Measurements from ENCODE around the gene MYBBP1A. TPM values are rescaled to one million over a fixed set of nuclear protein-coding genes. Genes with fewer than 3 reads are reported as not detected.

MYBBP1A gene
- total RNA-seq, 1 donor from 2014 or later = 38.8 TPM

DNA sequence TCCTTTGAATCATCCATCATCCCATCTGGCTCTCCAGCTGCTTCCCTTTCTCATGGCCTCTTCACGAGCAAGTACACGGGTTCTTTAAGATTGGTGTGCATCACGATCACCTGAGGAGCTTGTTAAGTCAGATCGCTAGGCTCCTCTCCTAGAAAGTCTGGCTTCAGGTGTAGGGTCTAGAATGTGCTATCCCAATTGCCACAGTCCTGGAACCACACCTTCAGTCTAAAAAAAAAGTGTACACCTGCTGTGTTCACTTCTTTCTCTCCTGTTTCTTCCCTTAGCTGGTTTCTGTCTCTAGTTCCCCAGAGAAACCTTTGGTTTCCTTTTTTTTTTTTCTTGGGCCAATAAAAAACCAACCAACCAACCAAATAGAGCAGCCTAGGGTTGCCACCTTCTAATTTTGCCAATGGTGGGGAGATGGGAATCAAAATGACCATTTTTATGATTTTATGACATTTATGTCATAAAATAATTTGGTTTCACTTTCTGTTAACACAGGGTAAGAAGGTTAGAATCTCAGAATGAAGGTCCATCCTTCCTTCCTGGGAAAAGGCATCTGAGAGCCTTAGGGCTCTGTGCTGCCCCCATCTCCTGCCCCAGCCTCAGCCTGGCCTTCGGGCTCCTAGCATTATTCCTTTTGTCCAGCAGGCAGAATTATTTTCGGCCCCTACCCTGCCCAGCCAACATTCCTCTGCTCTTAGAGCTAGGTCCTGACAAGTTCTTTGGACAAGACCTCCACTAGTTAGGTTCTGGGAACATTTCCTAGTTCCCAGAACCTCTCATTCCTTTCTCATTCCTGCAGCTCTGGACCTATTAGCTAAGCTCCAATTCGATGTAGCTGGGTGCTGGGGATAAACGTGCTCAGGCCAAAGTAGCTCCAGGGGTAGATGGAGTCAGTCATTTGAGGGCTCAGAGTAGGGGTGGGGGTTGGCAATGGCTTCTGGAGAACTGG, 7.1 kb upstream of the MYBBP1A start:
- Histone ChIP-seq H3K27me3 (ENCODE audit: low read depth) (no peaks in the 10 kb centered on the region), H3K36me3 (no peaks in the 10 kb centered on the region), H3K4me1 (peaks cover 23% of the 10 kb centered on the region), H3K9me3 (no peaks in the 10 kb centered on the region), H3K4me3 (no peak overlapping the region), H3K27ac (peak overlapping the region; percentile 39)
- TF ChIP-seq, protein P1, sequence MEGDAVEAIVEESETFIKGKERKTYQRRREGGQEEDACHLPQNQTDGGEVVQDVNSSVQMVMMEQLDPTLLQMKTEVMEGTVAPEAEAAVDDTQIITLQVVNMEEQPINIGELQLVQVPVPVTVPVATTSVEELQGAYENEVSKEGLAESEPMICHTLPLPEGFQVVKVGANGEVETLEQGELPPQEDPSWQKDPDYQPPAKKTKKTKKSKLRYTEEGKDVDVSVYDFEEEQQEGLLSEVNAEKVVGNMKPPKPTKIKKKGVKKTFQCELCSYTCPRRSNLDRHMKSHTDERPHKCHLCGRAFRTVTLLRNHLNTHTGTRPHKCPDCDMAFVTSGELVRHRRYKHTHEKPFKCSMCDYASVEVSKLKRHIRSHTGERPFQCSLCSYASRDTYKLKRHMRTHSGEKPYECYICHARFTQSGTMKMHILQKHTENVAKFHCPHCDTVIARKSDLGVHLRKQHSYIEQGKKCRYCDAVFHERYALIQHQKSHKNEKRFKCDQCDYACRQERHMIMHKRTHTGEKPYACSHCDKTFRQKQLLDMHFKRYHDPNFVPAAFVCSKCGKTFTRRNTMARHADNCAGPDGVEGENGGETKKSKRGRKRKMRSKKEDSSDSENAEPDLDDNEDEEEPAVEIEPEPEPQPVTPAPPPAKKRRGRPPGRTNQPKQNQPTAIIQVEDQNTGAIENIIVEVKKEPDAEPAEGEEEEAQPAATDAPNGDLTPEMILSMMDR (IDR thresholded peaks at IDR 0.05) = no peak
- intact Hi-C loops (cut with DNase I) = loop anchor here (10.0 kb wide), 1 partner anchor 63 kb away; no protein-coding TSS in a partner anchor
- DNase-seq = no peak
- no peak for ATAC-seq

DNA sequence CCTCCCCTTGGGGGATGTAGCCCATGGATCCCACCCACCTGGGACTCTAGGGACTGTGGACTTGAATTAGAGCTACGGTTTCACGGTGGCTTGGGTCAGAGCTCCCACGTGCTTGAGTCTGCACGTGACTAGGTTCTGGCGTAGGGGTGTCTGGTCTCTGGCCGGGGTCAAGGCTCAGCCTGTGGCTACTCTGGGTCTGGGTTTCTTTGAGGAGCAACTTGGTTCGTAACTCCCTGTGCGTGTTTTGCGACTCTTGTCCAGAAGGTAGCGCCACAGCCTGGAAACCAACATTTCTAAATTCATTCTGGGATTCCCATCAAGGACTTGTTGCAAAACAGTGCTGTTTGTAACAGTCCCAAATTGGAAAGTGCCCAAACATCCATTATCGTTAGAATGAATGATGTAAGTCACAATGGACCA, 5.7 kb upstream of the MYBBP1A start:
- TF ChIP-seq, protein P1 (IDR thresholded peaks at IDR 0.05) = no peak

DNA sequence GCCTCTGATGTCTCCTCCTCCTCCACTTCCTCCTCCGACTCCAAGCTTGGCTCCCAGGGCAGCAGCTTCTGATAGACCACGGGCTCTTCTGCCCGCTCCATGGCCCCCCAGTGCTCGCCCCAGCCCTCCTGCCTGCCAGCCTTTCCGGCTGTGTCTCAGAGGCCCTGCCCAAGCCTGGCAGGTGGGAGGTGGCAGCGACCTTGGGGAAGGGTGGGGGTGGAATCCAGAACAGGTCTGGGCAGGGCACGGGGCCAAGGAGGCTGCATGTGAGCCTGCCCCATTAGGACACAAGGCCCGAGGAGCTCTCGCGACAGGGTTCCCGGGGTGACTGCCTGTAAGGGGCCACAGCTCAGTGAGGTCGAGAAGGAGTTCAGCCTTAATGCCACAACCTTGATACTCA, 5.2 kb upstream of the MYBBP1A start, which contains the start of gene GGT6:
TSS of gene GGT6 (minus strand) at position 157 of the 400 bp plus-strand sequence. CDS start at position 101, 56 bp downstream.
- Histone ChIP-seq H3K9me3 (no peaks in the 10 kb centered on the region), H3K27me3 (ENCODE audit: low read depth) (no peaks in the 10 kb centered on the region), H3K4me1 (peaks cover 24% of the 10 kb centered on the region), H3K36me3 (no peaks in the 10 kb centered on the region), H3K4me3 (peak within 1 kb of the TSS; percentile 23), H3K27ac (no peak within 1 kb of the TSS)
- intact Hi-C loops (cut with DNase I) = loop anchor here (10.0 kb wide), 1 partner anchor 64 kb away; no protein-coding TSS in a partner anchor
- ATAC-seq (peak; percentile 71 to 75), DNase-seq (peak; percentile 82)
- TF ChIP-seq, protein P1 (IDR thresholded peaks at IDR 0.05) = no peak

More for the DNA sequence above, 5.7 kb upstream of the MYBBP1A start:
- ATAC-seq = peak in 1 of 2 donors; percentile 2
- Histone ChIP-seq H3K9me3 (no peaks in the 10 kb centered on the region), H3K4me1 (peaks cover 24% of the 10 kb centered on the region), H3K27ac (no peak overlapping the region), H3K36me3 (no peaks in the 10 kb centered on the region), H3K27me3 (ENCODE audit: low read depth) (no peaks in the 10 kb centered on the region), H3K4me3 (no peak overlapping the region)
- intact Hi-C loops (cut with DNase I) = loop anchor here (10.0 kb wide), 1 partner anchor 64 kb away; no protein-coding TSS in a partner anchor
- peak; percentile 41 for DNase-seq

DNA sequence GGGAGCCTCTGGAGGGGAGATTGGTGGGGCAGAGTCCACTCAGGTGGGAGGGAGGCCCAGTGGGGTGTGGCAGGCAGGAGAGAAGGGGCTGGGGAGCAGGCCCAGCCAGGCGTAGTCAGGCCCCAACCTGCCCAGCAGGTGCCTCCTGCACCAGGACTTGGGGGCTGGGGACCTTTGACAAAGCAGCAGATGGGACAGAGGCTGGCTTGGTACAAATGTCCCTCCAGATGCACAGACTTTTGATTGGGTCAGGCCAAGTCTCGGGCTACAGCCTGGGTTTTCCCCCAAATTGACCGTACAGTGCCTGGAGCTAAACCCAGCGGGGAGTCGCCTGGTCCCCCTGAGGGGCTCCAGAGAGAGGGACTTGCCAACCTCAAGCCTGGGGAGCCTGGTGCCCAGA, 4.8 kb upstream of the MYBBP1A start:
- DNase-seq (no peak), ATAC-seq (no peak)
- H3K9me3 ChIP-seq = no peaks in the 10 kb centered on the region
- peaks cover 21% of the 10 kb centered on the region for H3K4me1 ChIP-seq
- H3K36me3 ChIP-seq = no peaks in the 10 kb centered on the region
- H3K27me3 ChIP-seq (ENCODE audit: low read depth) = no peaks in the 10 kb centered on the region
- peak overlapping the region; percentile 23 for H3K4me3 ChIP-seq
- TF ChIP-seq, protein P1 (IDR thresholded peaks at IDR 0.05) = no peak
- intact Hi-C loops (cut with DNase I) = loop anchor here (10.0 kb wide), 1 partner anchor 65 kb away; no protein-coding TSS in a partner anchor
- H3K27ac ChIP-seq = no peak overlapping the region

DNA sequence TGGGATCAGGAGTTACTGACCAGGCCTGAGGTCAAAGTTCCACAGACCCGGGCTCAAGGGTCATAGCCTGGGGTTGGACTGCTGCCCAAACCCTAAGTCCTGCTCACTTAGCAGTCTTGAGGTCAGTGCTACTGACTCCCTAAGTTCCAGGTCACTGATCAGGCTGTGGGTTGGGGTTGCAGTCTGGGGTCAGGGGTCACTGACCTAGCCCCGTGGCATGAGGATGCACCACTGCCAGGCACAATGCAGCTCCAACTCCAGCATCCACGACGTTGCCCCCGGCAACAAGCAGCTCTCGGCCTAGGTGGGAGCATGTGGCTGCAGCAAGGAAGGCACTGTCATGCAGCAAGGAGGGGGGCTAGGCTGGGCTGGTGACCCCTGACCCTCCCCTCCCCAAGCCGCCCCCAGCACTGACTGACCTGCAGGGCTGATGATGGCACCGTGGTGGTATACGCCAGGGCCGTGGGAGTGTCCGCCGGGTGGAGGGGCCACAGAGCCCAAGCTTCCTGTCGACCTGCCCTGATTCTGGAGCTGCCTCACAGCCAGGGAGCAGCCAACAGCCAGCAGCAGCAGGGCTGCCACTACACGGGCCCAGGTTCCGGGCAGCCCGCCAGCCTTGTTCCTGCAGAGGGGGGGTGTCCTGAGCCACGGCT, 4.1 kb upstream of the MYBBP1A start:
- intact Hi-C loops (cut with DNase I) = no loop called here
- ATAC-seq (no peak), DNase-seq (peak; percentile 45)
- no peaks in the 10 kb centered on the region for H3K36me3 ChIP-seq
- peaks cover 26% of the 10 kb centered on the region for H3K4me1 ChIP-seq
- H3K9me3 ChIP-seq = no peaks in the 10 kb centered on the region
- TF ChIP-seq, protein P1 (IDR thresholded peaks at IDR 0.05) = no peak
- H3K27me3 ChIP-seq (ENCODE audit: low read depth) = no peaks in the 10 kb centered on the region
- peak overlapping the region; percentile 23 for H3K4me3 ChIP-seq
- H3K27ac ChIP-seq = no peak overlapping the region

Data from lower lobe of right lung (tissue), 2 donors.